Kidney (tissue), 14 donors: ENCODE measurements around the gene ICOS. TPM values are rescaled to one million over a fixed set of nuclear protein-coding genes. Genes with fewer than 3 reads are reported as not detected.

Experiments used
- DNase-seq, 5 donors: peaks; one replicate each; pipeline ENCODE4 v3.0.0-alpha.2; 2013 to 2020
- FAIRE-seq: peaks from 2 replicates; lab custom pipeline; 2012; peaks lifted over from hg19 to GRCh38; lab: Jason Lieb, UNC
- H3K27ac ChIP-seq, 2 donors: one replicate each; pipeline ENCODE4 v1.7.0; 2013; ENCODE audit warnings: low read depth in 2 of 2, low read length in 2 of 2, inconsistent platforms in 1 of 2
- H3K27me3 ChIP-seq: one replicate; pipeline ENCODE4 v1.7.1; 2013; ENCODE audit warnings: low read length, inconsistent platforms; ENCODE audit not compliant: control insufficient read depth, insufficient read depth
- H3K36me3 ChIP-seq, 3 donors: one replicate each; pipeline versions ENCODE4 v1.7.0 to v1.7.1; 2013; ENCODE audit warnings: low read length in 3 of 3, control low read depth in 1 of 3, inconsistent platforms in 1 of 3; ENCODE audit not compliant: insufficient read depth in 3 of 3, control insufficient read depth in 2 of 3
- H3K4me1 ChIP-seq, 3 donors: one replicate each; pipeline versions ENCODE4 v1.7.0 to v1.7.1; 2013; ENCODE audit warnings: low read length in 3 of 3, inconsistent platforms in 1 of 3, low read depth in 1 of 3; ENCODE audit not compliant: control insufficient read depth in 2 of 3, insufficient read depth in 2 of 3
- H3K4me3 ChIP-seq, 3 donors: one replicate each; pipeline versions ENCODE4 v1.7.0 to v1.8.1; 2013; ENCODE audit warnings: low read length in 3 of 3, control low read depth in 1 of 3, inconsistent platforms in 1 of 3
- H3K9ac ChIP-seq, 3 donors: one replicate each; pipeline versions ENCODE4 v1.7.0 to v1.7.1; 2013; ENCODE audit warnings: low read length in 3 of 3, control low read depth in 1 of 3, inconsistent platforms in 1 of 3
- H3K9me3 ChIP-seq, 3 donors: one replicate each; pipeline versions ENCODE4 v1.7.0 to v1.7.1; 2013; ENCODE audit warnings: low read length in 3 of 3, control low read depth in 1 of 3, inconsistent platforms in 1 of 3; ENCODE audit not compliant: control insufficient read depth in 2 of 3, insufficient read depth in 1 of 3
- intact Hi-C: fragments of 100-400 bp; cut with DNase I; formaldehyde crosslinking; loops from one replicate; pipeline ENCODE4 v1.11.1; 2022
- polyA plus RNA-seq: library from polyadenylated mRNA; stranded (reverse); fragments of 350-450 nt; fragmentation: Illumina TruSeq; extraction: RNeasy Lipid Tissue Mini Kit (QIAGEN cat#74804); gene quantifications from one replicate; pipeline ENCODE4 v1.2.3, GENCODE V29; 2014; ENCODE audit warnings: low read depth, low replicate concordance; ENCODE audit not compliant: insufficient read depth
- total RNA-seq: library from RNA; stranded (reverse); fragmentation: NEBNext Ultra II Directional; extraction: Animal tissue kit (Norgen Biotek cat#: 25700); gene quantifications from one replicate; pipeline ENCODE4 v1.2.1, GENCODE V29; 2021
- TF ChIP-seq, protein P1 (sequence below): IDR thresholded peaks from 3 replicates; pipeline ENCODE4 v1.5.1; 2012; ENCODE audit warnings: mild to moderate bottlenecking, moderate library complexity, borderline replicate concordance; ENCODE audit not compliant: insufficient read depth; ENCODE audit errors: extremely low read depth
- donor health status: control.
- donor health status: control.
- donor health status: control.
- donor health status: control.
- donor health status: control.
- donor health status: DM: yes; HTN: yes; CAD: no.
- donor health status: Normal renal cell carcinoma (clear cell type).

Gene ICOS
- total and polyA plus RNA-seq, 2 donors from 2014 or later: 0.85 TPM; not detected in 1

DNA sequence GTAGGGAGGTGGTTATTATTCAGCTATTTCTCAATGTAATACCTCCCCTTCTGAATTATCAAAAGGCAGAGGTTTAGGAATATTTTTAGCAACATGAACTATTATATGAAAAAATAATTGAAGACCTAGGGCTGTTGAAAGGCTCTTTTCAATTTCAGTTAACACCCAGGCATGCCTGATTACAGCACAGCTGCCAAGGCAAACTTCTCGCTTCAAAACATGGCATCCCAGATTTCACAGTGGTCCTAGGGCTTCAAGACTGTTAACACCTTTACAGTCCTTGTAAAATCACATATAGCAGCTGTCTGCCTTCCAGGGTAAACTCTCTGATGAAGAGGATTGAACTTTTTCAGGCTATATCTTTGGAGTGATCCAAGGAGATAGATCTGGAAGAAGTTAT lies 45.8 kb upstream of the ICOS start:
- intact Hi-C loops: no loop called here
- no peak for FAIRE-seq

DNA sequence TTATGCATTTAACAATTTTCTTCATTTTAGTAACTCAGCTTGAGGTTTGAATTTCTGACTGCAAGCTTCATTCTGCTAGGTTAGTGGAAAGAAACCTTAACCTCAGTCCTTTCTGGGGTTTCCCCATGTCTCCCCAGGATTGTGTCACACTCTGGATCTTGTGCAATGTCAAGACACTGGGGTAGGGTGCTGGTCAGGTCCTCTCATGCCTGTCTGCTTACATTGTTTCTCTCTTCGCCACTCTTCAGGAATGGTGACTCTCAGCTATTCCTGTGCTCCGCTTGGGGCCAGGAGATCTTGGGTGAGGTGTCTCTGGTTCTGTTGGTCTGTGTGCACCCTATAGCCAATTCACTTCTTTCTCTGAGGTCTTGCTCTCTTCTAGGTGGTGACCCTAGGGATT lies 45.1 kb upstream of the ICOS start:
- H3K36me3 ChIP-seq: no peaks in the 10 kb centered on the region
- H3K27ac ChIP-seq: no peak overlapping the region
- no peak for FAIRE-seq
- H3K9me3 ChIP-seq: no peaks in the 10 kb centered on the region
- no peak overlapping the region for H3K4me3 ChIP-seq
- H3K27me3 ChIP-seq: no peaks in the 10 kb centered on the region
- TF ChIP-seq, protein P1, sequence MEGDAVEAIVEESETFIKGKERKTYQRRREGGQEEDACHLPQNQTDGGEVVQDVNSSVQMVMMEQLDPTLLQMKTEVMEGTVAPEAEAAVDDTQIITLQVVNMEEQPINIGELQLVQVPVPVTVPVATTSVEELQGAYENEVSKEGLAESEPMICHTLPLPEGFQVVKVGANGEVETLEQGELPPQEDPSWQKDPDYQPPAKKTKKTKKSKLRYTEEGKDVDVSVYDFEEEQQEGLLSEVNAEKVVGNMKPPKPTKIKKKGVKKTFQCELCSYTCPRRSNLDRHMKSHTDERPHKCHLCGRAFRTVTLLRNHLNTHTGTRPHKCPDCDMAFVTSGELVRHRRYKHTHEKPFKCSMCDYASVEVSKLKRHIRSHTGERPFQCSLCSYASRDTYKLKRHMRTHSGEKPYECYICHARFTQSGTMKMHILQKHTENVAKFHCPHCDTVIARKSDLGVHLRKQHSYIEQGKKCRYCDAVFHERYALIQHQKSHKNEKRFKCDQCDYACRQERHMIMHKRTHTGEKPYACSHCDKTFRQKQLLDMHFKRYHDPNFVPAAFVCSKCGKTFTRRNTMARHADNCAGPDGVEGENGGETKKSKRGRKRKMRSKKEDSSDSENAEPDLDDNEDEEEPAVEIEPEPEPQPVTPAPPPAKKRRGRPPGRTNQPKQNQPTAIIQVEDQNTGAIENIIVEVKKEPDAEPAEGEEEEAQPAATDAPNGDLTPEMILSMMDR: no peak
- intact Hi-C loops: no loop called here
- H3K4me1 ChIP-seq: no peaks in the 10 kb centered on the region
- no peak overlapping the region for H3K9ac ChIP-seq
- DNase-seq: no peak

More for the DNA sequence above, 45.8 kb upstream of the ICOS start:
- no peaks in the 10 kb centered on the region for H3K36me3 ChIP-seq
- H3K9ac ChIP-seq: no peak overlapping the region
- no peak for DNase-seq
- H3K4me3 ChIP-seq: no peak overlapping the region
- no peaks in the 10 kb centered on the region for H3K4me1 ChIP-seq
- H3K27ac ChIP-seq: no peak overlapping the region
- TF ChIP-seq, protein P1: no peak
- H3K27me3 ChIP-seq: no peaks in the 10 kb centered on the region
- H3K9me3 ChIP-seq: no peaks in the 10 kb centered on the region

DNA sequence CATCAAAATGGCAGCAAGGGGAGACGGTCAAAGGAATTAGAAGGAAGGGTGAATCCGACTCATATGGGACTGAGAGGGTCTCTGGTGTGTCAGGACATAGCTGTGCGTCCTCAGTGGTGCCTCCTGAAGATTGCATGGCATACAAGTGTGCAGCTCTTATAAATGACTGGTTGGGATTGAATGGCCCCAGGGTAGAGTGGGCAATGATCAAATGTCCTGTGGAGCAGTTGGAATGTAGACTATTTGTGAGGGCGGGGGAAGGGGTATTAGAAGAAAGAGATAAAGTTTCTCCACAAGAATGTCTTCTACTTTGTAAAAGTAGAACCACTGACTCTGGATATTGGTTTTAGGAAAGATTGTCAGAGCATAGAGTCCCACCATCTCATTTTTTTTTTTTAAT lies 44.4 kb upstream of the ICOS start:
- TF ChIP-seq, protein P1: no peak
- H3K9me3 ChIP-seq: no peaks in the 10 kb centered on the region
- no peaks in the 10 kb centered on the region for H3K4me1 ChIP-seq
- H3K36me3 ChIP-seq: no peaks in the 10 kb centered on the region
- intact Hi-C loops: no loop called here
- DNase-seq (no peak), FAIRE-seq (no peak)
- no peak overlapping the region for H3K4me3 ChIP-seq
- no peak overlapping the region for H3K27ac ChIP-seq
- H3K9ac ChIP-seq: no peak overlapping the region
- no peaks in the 10 kb centered on the region for H3K27me3 ChIP-seq

DNA sequence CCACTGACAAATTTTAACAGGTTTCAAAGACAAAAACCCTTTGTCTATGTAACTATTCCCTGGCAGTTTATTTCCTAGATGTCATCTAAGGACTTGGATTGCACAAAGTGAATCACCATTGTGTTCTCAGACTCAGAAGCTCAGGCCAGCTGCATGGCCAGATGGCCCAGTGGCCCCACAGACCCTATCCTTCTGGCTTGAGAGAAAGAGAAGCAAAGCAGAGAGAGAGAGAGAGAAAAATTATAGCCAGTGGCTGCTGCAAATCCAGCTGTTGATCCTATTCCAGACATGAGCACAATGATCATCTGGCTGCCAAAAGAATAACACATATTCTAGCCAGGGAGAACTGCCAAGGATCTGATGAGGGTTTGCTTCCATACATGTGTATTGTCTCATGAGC lies 43.2 kb upstream of the ICOS start:
- no peaks in the 10 kb centered on the region for H3K4me1 ChIP-seq
- H3K9me3 ChIP-seq: no peaks in the 10 kb centered on the region
- intact Hi-C loops: no loop called here
- DNase-seq (peak in 2 of 5 donors; percentile 18 to 68), FAIRE-seq (no peak)
- no peak overlapping the region for H3K4me3 ChIP-seq
- H3K27me3 ChIP-seq: no peaks in the 10 kb centered on the region
- TF ChIP-seq, protein P1: no peak
- H3K27ac ChIP-seq: no peak overlapping the region
- no peak overlapping the region for H3K9ac ChIP-seq
- H3K36me3 ChIP-seq: no peaks in the 10 kb centered on the region
